ENCODE measurements around the gene JKAMP. TPM values are rescaled to one million over a fixed set of nuclear protein-coding genes. Genes with fewer than 3 reads are reported as not detected.

Gene JKAMP
- total RNA-seq, result 10 to 100 TPM; 34.2 to 59.7 (median 44.0) TPM

- peak within 1 kb of the TSS; percentile 91 to 98 (median 97) for H3K4me3 ChIP-seq
- ATAC-seq (ENCODE audit: low FRiP score in 2 of 2) (peak; percentile 98), DNase-seq (peak; percentile 98 to 99)
- peak; percentile 73 to 78 for TF ChIP-seq POLR2AphosphoS5 (IDR thresholded peaks at IDR 0.05)
- peak; percentile 63 to 93 (median 82) for TF ChIP-seq CTCF (IDR thresholded peaks at IDR 0.05)
- peak in 3 of 4 donors; percentile 31 to 87 (median 79) for TF ChIP-seq POLR2A (IDR thresholded peaks at IDR 0.05)
- TF ChIP-seq EP300 (IDR thresholded peaks at IDR 0.05), result no peak
- H3K27me3 ChIP-seq, result no peaks in the 10 kb centered on the region
- peaks cover 31 to 42% (median 37%) of the 10 kb centered on the region in 4 donors for H3K4me1 ChIP-seq
- peaks cover 0 to 12% (median under 1%) of the 10 kb centered on the region in 4 donors for H3K36me3 ChIP-seq
- 0% methylated on average over 24 of the region's 92 CpGs; no CpG with 5 or more reads in 1 of the 2 donors for WGBS, 2 donors
- H3K27ac ChIP-seq, result peak within 1 kb of the TSS; percentile 88 to 95 (median 94)
- no peaks in the 10 kb centered on the region for H3K9me3 ChIP-seq
Observed at GRCh38 chr14:59483819-59484638, at the start of gene JKAMP, which contains the start of gene L3HYPDH. TSS of gene JKAMP (plus strand) at chr14:59484517. CDS start at chr14:59484590, 73 bp downstream. TSS of gene L3HYPDH (minus strand) at chr14:59484408. CDS start at chr14:59484316, 92 bp downstream.

GRCh38 chr14:59435101-59435500 lies 49.2 kb upstream of the JKAMP start:
- Histone ChIP-seq H3K27me3 (no peaks in the 10 kb centered on the region), H3K36me3 (no peaks in the 10 kb centered on the region), H3K4me1 (no peaks in the 10 kb centered on the region), H3K27ac (no peak overlapping the region), H3K4me3 (no peak overlapping the region), H3K9me3 (no peaks in the 10 kb centered on the region)
- TF ChIP-seq CTCF (IDR thresholded peaks at IDR 0.05), result no peak
- TF ChIP-seq POLR2AphosphoS5 (IDR thresholded peaks at IDR 0.05), result no peak
- TF ChIP-seq EP300 (IDR thresholded peaks at IDR 0.05), result no peak
- no peak for TF ChIP-seq POLR2A (IDR thresholded peaks at IDR 0.05)
- 89 to 98% methylated on average over 3 of the region's 3 CpGs for WGBS, 2 donors
- no peak for ATAC-seq (ENCODE audit: low FRiP score in 2 of 2)
- DNase-seq, result no peak

DNA sequence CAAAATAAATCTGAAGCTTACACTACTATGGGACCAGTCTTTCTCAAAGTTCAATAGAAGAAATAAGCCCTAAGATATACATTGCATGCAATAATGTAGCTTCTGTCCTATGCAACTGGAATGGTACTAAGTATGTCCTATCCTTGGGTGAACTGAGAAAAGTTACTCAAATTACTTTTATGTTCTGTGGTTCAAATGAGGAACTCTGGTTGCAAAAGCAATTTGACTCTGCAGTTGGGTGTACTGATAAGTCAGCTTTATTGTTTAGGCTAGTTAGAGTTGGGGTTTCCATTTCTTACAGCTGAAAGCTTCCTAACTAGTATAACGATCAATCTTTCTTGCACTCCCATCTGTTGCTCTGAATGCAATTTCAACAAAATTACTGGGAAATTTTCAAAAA lies 48.3 kb upstream of the JKAMP start:
- DNase-seq (no peak), ATAC-seq (ENCODE audit: low FRiP score in 2 of 2) (no peak)
- Histone ChIP-seq H3K9me3 (no peaks in the 10 kb centered on the region), H3K4me3 (no peak overlapping the region), H3K27ac (no peak overlapping the region), H3K4me1 (no peaks in the 10 kb centered on the region), H3K27me3 (no peaks in the 10 kb centered on the region), H3K36me3 (no peaks in the 10 kb centered on the region)
- WGBS, 2 donors, result 68% methylated on average over 1 of the region's 1 CpG
- TF ChIP-seq EP300 (IDR thresholded peaks at IDR 0.05), result no peak
- TF ChIP-seq POLR2A (IDR thresholded peaks at IDR 0.05), result no peak
- no peak for TF ChIP-seq CTCF (IDR thresholded peaks at IDR 0.05)
- no peak for TF ChIP-seq POLR2AphosphoS5 (IDR thresholded peaks at IDR 0.05)

DNA sequence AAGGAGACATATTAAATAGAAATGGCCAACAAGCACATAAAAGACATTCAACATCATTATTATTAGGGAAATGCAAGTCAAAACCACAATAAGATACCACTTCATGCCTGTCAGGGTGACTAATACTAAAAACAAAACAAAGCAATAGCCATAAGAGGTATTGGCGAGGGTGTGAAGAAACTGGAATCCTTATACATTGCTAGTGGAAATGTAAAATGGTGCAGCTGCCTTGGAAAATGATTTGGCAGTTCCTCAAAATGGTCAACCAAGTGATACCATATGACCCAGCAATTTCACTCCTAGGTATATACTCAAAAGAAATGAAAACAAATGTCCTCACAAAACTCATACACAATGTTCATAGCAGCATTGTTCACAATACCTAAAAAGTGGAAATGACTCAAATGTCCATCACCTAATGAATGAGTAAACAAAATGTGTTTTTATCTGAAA lies 46.1 kb upstream of the JKAMP start:
- no peaks in the 10 kb centered on the region for H3K9me3 ChIP-seq
- H3K4me1 ChIP-seq, result no peaks in the 10 kb centered on the region
- H3K36me3 ChIP-seq, result no peaks in the 10 kb centered on the region
- ATAC-seq (ENCODE audit: low FRiP score in 2 of 2) (no peak), DNase-seq (no peak)
- no peaks in the 10 kb centered on the region for H3K27me3 ChIP-seq
- TF ChIP-seq POLR2A (IDR thresholded peaks at IDR 0.05) (no peak), POLR2AphosphoS5 (IDR thresholded peaks at IDR 0.05) (no peak), EP300 (IDR thresholded peaks at IDR 0.05) (no peak), CTCF (IDR thresholded peaks at IDR 0.05) (no peak)
- no peak overlapping the region for H3K27ac ChIP-seq
- 65 to 80% methylated on average over 1 of the region's 1 CpG for WGBS, 2 donors
- no peak overlapping the region for H3K4me3 ChIP-seq

Measured in upper lobe of left lung (tissue), 6 donors.